Measurements from ENCODE around the gene CIAO3. TPM values are rescaled to one million over a fixed set of nuclear protein-coding genes. Genes with fewer than 3 reads are reported as not detected.

The CIAO3 gene
- total and polyA plus RNA-seq, 10 of the 15 experiments (the other 5 are each of a cell fraction or from before 2014, with no cell fraction given): 1.4 to 37.5 (median 30.8) TPM

DNA sequence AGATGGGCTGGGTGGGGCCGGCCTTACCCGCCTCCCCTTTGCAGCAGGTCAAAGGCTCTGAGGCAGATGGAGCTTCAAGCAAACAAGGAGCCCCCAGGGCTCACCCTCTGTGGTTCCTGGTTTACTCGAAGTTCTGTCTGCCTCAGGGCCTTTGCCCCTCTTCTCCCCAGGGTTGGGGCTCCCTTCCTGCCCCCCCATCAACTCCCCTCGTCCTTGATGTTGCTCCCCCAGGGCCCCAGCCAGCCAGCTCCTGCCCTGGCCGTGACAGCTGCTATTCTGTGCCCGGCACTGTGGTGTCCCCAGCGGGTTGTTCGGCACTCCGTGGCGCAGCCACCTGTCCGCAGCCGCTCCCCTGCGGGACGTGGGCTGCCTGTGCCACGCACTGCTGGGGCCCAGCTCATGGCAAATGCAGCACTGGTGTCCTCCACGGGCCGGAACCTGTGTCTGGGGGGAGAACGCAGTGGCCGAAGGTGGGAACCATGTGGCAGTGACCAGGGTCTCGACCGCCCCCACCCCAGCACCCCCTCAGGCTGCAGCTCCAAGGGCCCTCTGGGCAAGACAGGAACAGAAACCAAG, 30.2 kb downstream of the CIAO3 start (continued):
- no peak for TF ChIP-seq ZNF274 (IDR thresholded peaks at IDR 0.05; ENCODE audit: insufficient read depth, insufficient read length)
- TF ChIP-seq KAT2A (conservative IDR thresholded peaks at IDR 0.05; ENCODE audit: control insufficient read depth, low read depth, low read length): no peak
- TF ChIP-seq, protein P1, sequence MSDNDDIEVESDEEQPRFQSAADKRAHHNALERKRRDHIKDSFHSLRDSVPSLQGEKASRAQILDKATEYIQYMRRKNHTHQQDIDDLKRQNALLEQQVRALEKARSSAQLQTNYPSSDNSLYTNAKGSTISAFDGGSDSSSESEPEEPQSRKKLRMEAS (IDR thresholded peaks at IDR 0.05; ENCODE audit: low read depth, low read length): no peak
- TF ChIP-seq MEF2A (IDR thresholded peaks at IDR 0.05; ENCODE audit: insufficient read depth, low read depth, low read length): no peak

DNA sequence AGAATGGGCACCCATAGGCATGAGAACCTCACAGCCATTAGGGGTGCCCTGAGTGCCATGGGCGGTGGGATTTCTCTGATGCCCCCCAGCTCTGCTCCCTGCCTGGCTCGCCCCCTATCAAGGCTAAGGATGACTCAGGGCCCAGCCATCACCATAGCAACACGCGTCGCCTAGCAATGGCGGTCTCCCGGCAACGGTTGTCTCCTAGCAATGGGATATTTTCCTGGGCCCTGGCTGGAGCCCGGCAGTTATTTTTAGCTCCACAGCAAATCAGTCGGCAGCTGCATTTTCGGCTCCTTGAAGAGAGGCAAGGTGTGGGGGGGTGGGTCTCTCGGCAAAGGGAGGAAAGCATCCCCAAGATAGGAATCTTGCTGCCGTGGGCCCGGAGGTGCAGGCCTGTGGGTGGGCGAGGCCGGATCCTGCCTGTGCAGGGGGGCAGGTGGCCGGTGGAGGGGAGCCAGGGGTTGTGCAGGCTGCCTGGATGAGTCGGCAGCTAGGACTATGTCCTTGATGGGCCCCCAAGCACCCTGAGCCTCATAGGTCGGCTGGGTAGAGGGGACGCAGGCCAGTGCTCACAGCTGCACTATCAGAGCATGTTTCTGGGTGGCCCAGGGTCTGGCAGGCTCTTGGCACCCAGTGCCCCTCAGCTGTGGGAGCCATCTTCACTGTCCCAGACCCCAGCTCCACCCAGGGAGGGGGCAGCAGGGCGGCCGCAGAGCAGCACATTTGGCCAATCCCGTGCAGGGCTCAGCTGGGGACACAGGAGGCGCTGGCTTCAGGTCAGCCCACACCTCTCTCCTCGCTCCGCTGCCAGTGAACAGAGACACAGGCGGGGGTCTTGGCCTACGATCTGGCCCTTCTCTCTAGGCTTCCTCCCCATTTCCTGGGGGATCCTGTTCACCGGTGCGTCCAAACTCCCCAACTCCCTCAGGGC, 31.0 kb downstream of the CIAO3 start:
- H3K4me3 ChIP-seq: no peak overlapping the region
- H3K27me3 ChIP-seq (replicated peaks in 1 of 2; ENCODE audit: control insufficient read depth in 2 of 2, insufficient read depth in 2 of 2, low read length in 1 of 2): no peaks in the 10 kb centered on the region; a peak in 2 of 4 replicates
- H3K9me3 ChIP-seq (replicated peaks; ENCODE audit: control insufficient read depth, insufficient read depth, low read length): no peaks in the 10 kb centered on the region
- H3K9ac ChIP-seq (ENCODE audit: control insufficient read depth, insufficient read depth, low read length): no peak overlapping the region
- H3K4me1 ChIP-seq (ENCODE audit: control insufficient read depth, insufficient read depth, low read length): no peaks in the 10 kb centered on the region
- DNase-seq (ENCODE audit: low read depth, low spot score) (no peak), FAIRE-seq (no peak), ATAC-seq (no peak)
- TF ChIP-seq BMI1 (IDR thresholded peaks at IDR 0.05; ENCODE audit: borderline replicate concordance): peak; percentile 84
- TF ChIP-seq SUPT20H (IDR thresholded peaks at IDR 0.05; ENCODE audit: borderline replicate concordance, control insufficient read depth, low read depth, low read length): no peak
- TF ChIP-seq, protein P2, sequence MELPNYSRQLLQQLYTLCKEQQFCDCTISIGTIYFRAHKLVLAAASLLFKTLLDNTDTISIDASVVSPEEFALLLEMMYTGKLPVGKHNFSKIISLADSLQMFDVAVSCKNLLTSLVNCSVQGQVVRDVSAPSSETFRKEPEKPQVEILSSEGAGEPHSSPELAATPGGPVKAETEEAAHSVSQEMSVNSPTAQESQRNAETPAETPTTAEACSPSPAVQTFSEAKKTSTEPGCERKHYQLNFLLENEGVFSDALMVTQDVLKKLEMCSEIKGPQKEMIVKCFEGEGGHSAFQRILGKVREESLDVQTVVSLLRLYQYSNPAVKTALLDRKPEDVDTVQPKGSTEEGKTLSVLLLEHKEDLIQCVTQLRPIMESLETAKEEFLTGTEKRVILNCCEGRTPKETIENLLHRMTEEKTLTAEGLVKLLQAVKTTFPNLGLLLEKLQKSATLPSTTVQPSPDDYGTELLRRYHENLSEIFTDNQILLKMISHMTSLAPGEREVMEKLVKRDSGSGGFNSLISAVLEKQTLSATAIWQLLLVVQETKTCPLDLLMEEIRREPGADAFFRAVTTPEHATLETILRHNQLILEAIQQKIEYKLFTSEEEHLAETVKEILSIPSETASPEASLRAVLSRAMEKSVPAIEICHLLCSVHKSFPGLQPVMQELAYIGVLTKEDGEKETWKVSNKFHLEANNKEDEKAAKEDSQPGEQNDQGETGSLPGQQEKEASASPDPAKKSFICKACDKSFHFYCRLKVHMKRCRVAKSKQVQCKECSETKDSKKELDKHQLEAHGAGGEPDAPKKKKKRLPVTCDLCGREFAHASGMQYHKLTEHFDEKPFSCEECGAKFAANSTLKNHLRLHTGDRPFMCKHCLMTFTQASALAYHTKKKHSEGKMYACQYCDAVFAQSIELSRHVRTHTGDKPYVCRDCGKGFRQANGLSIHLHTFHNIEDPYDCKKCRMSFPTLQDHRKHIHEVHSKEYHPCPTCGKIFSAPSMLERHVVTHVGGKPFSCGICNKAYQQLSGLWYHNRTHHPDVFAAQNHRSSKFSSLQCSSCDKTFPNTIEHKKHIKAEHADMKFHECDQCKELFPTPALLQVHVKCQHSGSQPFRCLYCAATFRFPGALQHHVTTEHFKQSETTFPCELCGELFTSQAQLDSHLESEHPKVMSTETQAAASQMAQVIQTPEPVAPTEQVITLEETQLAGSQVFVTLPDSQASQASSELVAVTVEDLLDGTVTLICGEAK (IDR thresholded peaks at IDR 0.05; ENCODE audit: borderline replicate concordance): peak; percentile 43
- no peak overlapping the region for H3K27ac ChIP-seq (ENCODE audit: control insufficient read depth, insufficient read depth)
- WGBS (ENCODE audit: insufficient coverage, insufficient replicate concordance, low lambda C conversion rate, missing lambda C conversion rate): 30% methylated on average over 30 of the region's 30 CpGs
- no peaks in the 10 kb centered on the region for H4K20me1 ChIP-seq (ENCODE audit: control insufficient read depth, insufficient read depth)
- in situ Hi-C loops (cut with MboI): loop anchor here (5.0 kb wide), 1 partner anchor 77 kb away; the partner anchor contains the start of genes CHTF18 and RPUSD1
- intact Hi-C loops (cut with micrococcal nuclease; ENCODE audit: unreplicated experiment): loop anchor here (2.0 kb wide), 1 partner anchor 393 kb away; no protein-coding TSS in a partner anchor
- RAD21 ChIA-PET (ENCODE audit: unreplicated experiment): interaction anchor here (0.5 kb wide), 1 partner anchor 316 kb away, joined by 4 read pairs; no protein-coding TSS in a partner anchor
- no peak overlapping the region for H2AFZ ChIP-seq (ENCODE audit: control insufficient read depth, low read depth, low read length)
- BruUV-seq (replicated peaks): no TSS peak
- CTCF ChIA-PET: interaction anchor here (1.0 to 1.3 kb wide), 3 partner anchors 14 to 75 kb away, joined by 4 to 5 read pairs (median 5); no protein-coding TSS in a partner anchor
- H3K4me2 ChIP-seq (ENCODE audit: control insufficient read depth, insufficient read depth): no peak overlapping the region
- SMC1A ChIA-PET (ENCODE audit: uncharacterized antibody, unreplicated experiment): no interaction called here
- POLR2A ChIA-PET: no interaction called here
- H3K36me3 ChIP-seq (ENCODE audit: control insufficient read depth in 2 of 2, insufficient read depth in 2 of 2, low read length in 1 of 2): no peaks in the 10 kb centered on the region
- H3K79me2 ChIP-seq (ENCODE audit: control insufficient read depth, insufficient read depth, low read length): no peaks in the 10 kb centered on the region

Data from GM12878 (cell line).